ENCODE data around the gene IL1RAPL1.

Gene IL1RAPL1

DNA sequence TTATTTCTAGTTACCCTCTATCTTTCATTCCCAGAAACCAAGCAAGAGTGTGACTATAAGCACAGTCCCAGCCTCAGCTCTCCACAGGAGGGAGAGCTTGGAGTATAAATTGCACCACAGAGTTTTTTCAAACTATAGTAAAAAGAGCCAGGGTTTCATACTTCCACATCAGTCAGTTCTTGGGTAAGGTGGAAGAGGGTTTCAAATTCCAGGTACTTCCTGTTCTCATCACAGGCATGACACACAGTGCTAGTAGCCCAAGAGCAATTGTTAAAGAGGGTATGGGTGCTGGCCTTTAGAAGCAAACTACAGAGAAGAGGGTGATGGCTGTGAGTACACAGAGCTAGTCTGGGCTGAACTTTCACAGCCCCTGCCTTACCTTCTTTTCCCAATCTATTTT, 5.7 kb upstream of the IL1RAPL1 start:
- TF ChIP-seq, protein P1, sequence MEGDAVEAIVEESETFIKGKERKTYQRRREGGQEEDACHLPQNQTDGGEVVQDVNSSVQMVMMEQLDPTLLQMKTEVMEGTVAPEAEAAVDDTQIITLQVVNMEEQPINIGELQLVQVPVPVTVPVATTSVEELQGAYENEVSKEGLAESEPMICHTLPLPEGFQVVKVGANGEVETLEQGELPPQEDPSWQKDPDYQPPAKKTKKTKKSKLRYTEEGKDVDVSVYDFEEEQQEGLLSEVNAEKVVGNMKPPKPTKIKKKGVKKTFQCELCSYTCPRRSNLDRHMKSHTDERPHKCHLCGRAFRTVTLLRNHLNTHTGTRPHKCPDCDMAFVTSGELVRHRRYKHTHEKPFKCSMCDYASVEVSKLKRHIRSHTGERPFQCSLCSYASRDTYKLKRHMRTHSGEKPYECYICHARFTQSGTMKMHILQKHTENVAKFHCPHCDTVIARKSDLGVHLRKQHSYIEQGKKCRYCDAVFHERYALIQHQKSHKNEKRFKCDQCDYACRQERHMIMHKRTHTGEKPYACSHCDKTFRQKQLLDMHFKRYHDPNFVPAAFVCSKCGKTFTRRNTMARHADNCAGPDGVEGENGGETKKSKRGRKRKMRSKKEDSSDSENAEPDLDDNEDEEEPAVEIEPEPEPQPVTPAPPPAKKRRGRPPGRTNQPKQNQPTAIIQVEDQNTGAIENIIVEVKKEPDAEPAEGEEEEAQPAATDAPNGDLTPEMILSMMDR (IDR thresholded peaks at IDR 0.05): no peak

DNA sequence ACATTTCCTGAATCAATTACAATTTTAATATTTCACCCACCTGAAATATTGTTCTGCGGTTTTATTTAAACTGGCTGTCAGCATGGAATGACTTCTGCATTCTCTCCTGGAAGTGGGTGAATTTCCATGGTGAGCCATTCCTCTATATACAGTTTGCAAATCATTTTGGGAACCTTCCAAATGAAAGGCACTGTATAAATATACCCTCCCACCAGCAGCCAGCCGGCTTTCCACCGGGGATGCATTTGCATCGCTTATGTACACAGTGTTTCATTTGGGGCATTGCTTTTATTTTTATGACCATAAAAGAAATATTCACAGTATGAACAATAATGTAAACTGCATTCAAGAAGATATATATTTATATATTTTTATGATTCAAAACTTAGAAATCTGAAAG, 4.7 kb upstream of the IL1RAPL1 start:
- TF ChIP-seq, protein P1 (IDR thresholded peaks at IDR 0.05): no peak

DNA sequence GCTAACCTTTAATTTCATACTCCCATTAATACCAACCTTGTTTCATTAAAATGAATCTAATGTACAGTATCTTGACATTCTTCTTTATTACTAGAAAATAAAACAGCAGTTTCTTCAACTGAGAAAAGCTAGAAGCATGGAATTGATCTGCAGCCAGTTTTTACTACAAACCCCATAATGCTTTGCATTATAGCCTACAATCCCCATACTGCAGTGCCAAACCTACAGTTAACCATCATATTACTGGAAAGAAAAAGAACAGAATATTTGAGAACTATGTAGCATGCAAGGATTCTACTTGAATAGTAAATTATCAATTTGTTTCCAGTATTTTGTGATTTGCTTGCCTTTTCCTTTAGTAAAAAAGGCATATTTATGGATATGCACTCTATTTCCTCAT, 3.2 kb upstream of the IL1RAPL1 start:
- TF ChIP-seq, protein P1 (IDR thresholded peaks at IDR 0.05): no peak

DNA sequence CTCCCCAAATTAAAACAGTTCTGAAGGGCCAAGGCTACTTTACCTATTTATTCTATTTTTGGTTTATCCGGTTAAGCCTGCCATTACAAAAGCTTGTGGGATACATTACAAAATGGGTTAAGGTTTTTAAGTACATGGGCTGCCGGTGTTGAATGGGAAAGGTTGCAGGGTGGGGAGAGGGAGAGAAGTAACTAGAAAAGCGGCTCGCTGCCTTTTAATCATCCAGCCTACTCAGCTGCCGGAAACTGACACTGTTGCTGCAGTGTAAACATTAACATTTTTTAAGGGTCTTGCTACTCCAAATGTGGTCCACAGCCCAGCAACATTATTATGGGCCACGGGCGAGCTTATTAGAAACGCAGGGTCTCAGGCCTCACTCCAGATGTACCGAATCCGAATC, 1.5 kb upstream of the IL1RAPL1 start:
- TF ChIP-seq, protein P1 (IDR thresholded peaks at IDR 0.05): no peak

DNA sequence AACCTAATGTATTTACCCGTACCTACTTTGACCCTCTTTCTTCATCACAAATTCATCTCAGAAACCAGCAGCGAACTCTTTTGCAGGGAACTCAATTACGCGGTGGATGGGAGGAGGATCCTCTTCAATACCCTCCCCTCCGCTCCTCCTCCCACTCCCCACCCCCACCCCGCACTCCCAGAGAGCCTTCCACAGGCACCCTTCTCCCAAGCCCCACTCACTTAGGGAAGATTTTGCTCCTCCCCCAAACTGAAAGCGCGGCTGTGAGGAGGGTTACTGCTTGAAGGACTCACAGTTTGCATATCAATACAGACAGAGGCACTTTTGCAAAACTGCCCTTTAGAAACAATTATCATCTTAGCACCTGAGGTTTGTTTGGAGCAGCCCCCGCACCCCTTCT, 960 bp upstream of the IL1RAPL1 start:
- TF ChIP-seq, protein P1 (IDR thresholded peaks at IDR 0.05): no peak

DNA sequence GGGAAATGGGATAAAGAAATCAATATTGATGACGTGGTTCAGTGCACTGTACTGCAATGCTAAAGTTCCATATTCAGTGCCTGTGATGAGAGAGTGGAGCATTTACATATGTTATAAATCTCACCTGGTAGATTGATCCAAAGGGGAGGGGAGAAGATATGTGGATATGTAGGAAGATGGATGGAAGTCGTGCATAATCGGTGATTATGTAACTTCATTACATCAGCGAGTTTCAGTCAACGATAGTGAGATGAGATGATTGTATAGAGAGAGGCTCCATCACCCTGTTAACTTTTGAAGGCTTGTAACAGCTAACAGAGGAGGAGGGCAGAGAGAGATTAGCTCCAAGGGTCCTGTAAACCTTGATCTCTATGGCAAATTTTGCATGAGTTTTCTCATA, 1.8 kb downstream of the IL1RAPL1 start:
- TF ChIP-seq, protein P1 (IDR thresholded peaks at IDR 0.05): no peak

DNA sequence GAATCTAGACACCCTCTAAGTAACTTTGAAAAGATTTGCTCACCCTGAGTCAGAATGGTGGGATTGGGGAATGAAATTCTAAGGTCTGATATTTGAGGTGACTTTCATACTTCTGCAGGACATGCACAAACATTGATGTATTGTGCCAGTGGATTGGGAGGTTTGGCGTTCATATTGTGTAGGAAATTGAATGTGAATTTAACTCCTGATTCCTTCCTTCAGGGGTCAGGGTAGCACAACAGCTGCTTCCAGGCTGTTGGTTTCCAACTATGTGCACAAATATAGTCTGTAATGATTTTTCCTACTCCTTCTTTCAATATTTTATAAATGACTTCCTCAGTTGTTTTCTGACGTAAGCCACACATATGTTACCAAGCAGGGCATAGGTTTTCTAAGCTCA, 3.1 kb downstream of the IL1RAPL1 start:
- TF ChIP-seq, protein P1 (IDR thresholded peaks at IDR 0.05): peak; percentile 33

DNA sequence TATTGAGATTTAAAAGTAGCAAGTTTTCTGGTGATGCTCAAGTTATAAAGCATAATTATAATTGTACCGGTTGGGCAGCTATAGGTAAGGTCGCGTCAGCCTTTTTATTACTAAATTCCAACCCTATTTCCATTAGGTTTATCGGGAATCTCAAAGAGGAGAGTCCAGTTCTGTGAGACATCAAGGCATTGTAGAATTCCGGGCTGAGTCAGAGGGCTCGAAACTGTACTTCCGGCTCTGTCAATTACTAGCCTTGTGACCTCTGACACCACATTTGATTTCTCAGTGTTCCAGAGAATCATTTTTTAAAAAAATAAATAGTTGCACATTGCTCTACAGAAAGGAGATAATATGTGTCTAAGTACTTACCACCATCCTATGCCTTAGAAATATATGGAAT, 4.3 kb downstream of the IL1RAPL1 start:
- TF ChIP-seq, protein P1 (IDR thresholded peaks at IDR 0.05): no peak

Data from LNCAP (cell line).